ENCODE data around the gene APBB2.

DNA sequence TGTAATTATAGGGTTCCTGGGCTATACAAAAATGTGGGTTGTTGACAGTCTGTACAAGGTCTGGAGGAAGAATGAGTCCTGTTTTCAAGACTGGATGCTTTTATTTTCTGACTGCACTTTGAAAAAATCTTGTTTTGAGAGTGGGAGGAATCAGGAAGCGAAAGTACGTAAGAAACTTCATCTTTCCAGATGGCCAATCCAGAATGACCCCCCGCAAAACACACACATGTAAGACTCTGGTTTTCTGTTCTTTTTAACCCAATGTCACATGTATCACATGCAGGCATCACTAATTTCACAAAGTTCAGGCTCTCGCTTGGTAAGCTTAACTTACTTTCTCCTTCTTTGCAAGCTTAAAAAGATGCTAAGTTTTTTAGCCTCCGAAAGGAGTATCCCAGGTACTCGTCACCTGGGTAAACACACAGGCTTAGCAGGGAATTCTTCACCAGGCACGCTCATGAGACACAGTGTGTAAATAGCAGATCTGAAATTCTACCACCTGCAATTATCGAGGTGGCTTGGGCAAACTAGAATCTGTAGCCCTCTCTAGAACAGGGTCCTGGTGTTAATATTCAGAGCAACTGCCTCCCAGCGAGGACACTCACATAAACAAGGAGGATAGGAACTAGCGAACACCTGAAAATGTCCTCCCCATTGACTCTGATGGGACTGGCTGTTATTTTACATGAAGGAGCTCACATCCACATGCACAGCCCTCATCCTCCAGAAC is 373.9 kb downstream of the APBB2 start:
- TF ChIP-seq EZH2 (IDR thresholded peaks at IDR 0.05) (no peak), POLR2AphosphoS5 (IDR thresholded peaks at IDR 0.05; ENCODE audit: borderline replicate concordance, low read depth, low read length) (no peak), FOXP2 (optimal IDR thresholded peaks at IDR 0.05; ENCODE audit: control extremely low read depth, extremely low read length, insufficient read depth) (no peak)
